Mammary epithelial cell (primary cell): ENCODE measurements around the gene AKNAD1.

Experiments used
- EZH2 ChIP-seq: IDR thresholded peaks from 2 replicates; pipeline ENCODE4 v1.6.1; 2012; ENCODE audit warnings: low read length, inconsistent platforms, borderline replicate concordance
- TF ChIP-seq, protein P1 (sequence below), 2 donors: IDR thresholded peaks in 1 of 2; conservative IDR thresholded peaks in 1 of 2; 2 replicates each; pipeline ENCODE4 v1.5.1; 2011 to 2012; ENCODE audit warnings: inconsistent platforms in 2 of 2, low read length in 2 of 2, mild to moderate bottlenecking in 2 of 2, control low read depth in 1 of 2, low read depth in 1 of 2; ENCODE audit not compliant: insufficient read depth in 1 of 2; ENCODE audit errors: extremely low read depth in 1 of 2

DNA sequence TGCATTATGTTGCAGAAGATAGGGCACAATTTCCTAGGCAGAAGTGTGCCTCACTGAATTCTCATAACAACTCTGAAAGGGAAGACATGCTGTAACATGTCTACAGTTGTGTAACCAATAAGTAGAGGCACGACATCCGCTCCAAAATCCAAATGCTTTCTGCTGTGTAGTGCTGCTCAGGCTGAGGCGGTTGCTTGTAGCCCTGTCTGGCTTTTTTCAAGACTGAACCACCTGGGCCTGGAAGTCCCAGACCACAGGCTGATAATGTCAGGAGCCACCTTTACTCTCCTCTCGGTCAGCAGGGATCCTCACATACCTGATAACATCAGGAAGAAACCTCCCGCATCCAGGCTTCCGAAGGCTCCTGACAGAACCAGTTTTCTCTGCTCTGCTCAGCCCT lies 10.9 kb downstream of the AKNAD1 start:
- TF ChIP-seq, protein P1, sequence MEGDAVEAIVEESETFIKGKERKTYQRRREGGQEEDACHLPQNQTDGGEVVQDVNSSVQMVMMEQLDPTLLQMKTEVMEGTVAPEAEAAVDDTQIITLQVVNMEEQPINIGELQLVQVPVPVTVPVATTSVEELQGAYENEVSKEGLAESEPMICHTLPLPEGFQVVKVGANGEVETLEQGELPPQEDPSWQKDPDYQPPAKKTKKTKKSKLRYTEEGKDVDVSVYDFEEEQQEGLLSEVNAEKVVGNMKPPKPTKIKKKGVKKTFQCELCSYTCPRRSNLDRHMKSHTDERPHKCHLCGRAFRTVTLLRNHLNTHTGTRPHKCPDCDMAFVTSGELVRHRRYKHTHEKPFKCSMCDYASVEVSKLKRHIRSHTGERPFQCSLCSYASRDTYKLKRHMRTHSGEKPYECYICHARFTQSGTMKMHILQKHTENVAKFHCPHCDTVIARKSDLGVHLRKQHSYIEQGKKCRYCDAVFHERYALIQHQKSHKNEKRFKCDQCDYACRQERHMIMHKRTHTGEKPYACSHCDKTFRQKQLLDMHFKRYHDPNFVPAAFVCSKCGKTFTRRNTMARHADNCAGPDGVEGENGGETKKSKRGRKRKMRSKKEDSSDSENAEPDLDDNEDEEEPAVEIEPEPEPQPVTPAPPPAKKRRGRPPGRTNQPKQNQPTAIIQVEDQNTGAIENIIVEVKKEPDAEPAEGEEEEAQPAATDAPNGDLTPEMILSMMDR (conservative IDR thresholded peaks at IDR 0.05 in 1 of 2, IDR thresholded peaks at IDR 0.05 in 1 of 2; ENCODE audit: extremely low read depth in 1 of 2, insufficient read depth in 1 of 2, low read depth in 1 of 2, low read length in 2 of 2): no peak
- TF ChIP-seq EZH2: no peak
